ENCODE data around the gene PPP4R1. TPM values are rescaled to one million over a fixed set of nuclear protein-coding genes. Genes with fewer than 3 reads are reported as not detected.

PPP4R1 gene
- polyA plus RNA-seq, 1 of the 3 experiments (the other 2 are of a cell fraction), result 53.4 TPM

- peak overlapping the region; percentile 85 for H3K4me2 ChIP-seq
- H3K9me3 ChIP-seq, result no peaks in the 10 kb centered on the region
- peak overlapping the region; percentile 87 to 88 for H3K27ac ChIP-seq (ENCODE audit: low read depth in 2 of 2, low read length in 1 of 2)
- peaks cover 44% of the 10 kb centered on the region for H3F3A ChIP-seq (replicated peaks; ENCODE audit: insufficient read depth)
- H3K4me1 ChIP-seq (ENCODE audit: control insufficient read depth in 1 of 2, insufficient read depth in 2 of 2, low read depth in 1 of 2, low read length in 1 of 2), result peaks cover 15 to 22% of the 10 kb centered on the region in 2 experiments; a peak in 3 of 4 replicates
- no peaks in the 10 kb centered on the region for H3K27me3 ChIP-seq (ENCODE audit: insufficient read depth)
- H3K9ac ChIP-seq, result peak overlapping the region; percentile 88
- peaks cover 6 to 15% of the 10 kb centered on the region in 2 experiments for H3K36me3 ChIP-seq (replicated peaks in 1 of 2; ENCODE audit: control insufficient read depth in 1 of 2, insufficient read depth in 2 of 2, low read length in 1 of 2)
- no peaks in the 10 kb centered on the region for H3K9me2 ChIP-seq
- H4K20me1 ChIP-seq (ENCODE audit: insufficient read depth), result peaks cover 29% of the 10 kb centered on the region
- no peak overlapping the region for H2AFZ ChIP-seq (ENCODE audit: low read depth)
- POLR2A ChIA-PET, result no interaction called here
- peak overlapping the region; percentile 63 to 65 for H3K4me3 ChIP-seq (ENCODE audit: low read depth in 2 of 2, low read length in 1 of 2)
- 68% methylated on average over 13 of the region's 13 CpGs for WGBS (ENCODE audit: low lambda C conversion rate)
- CTCF ChIA-PET, result interaction anchor here (1.2 to 1.9 kb wide), 2 partner anchors 9 to 156 kb away, joined by 4 to 12 read pairs; no protein-coding TSS in a partner anchor
- TF ChIP-seq MEF2A (IDR thresholded peaks at IDR 0.05; ENCODE audit: borderline replicate concordance, low read depth), result no peak
- 0 out of 2 replicates have a peak, but pooled peaks have one; percentile 1 for TF ChIP-seq NFIC (IDR thresholded peaks at IDR 0.05; ENCODE audit: borderline replicate concordance)
- DNase-seq, result no peak
- H3K79me2 ChIP-seq (ENCODE audit: insufficient read depth), result peaks cover 48% of the 10 kb centered on the region
These were observed 980 bp upstream of the PPP4R1 start for GRCh38 chr18:9615280-9615797.

- Histone ChIP-seq H3K4me1 (ENCODE audit: control insufficient read depth in 1 of 2, insufficient read depth in 2 of 2, low read depth in 1 of 2, low read length in 1 of 2) (peaks cover 19 to 28% of the 10 kb centered on the region in 2 experiments; a peak in 3 of 4 replicates), H3F3A (replicated peaks; ENCODE audit: insufficient read depth) (peaks cover 33% of the 10 kb centered on the region), H3K4me3 (ENCODE audit: low read depth in 2 of 2, low read length in 1 of 2) (peak overlapping the region; percentile 63 to 86), H3K9ac (peak overlapping the region; percentile 97), H3K9me2 (no peaks in the 10 kb centered on the region), H2AFZ (ENCODE audit: low read depth) (no peak overlapping the region), H4K20me1 (ENCODE audit: insufficient read depth) (peaks cover 45% of the 10 kb centered on the region), H3K27ac (ENCODE audit: low read depth in 2 of 2, low read length in 1 of 2) (peak overlapping the region; percentile 88 to 93), H3K9me3 (no peaks in the 10 kb centered on the region), H3K36me3 (replicated peaks in 1 of 2; ENCODE audit: control insufficient read depth in 1 of 2, insufficient read depth in 2 of 2, low read length in 1 of 2) (peaks cover 9 to 22% of the 10 kb centered on the region in 2 experiments), H3K27me3 (ENCODE audit: insufficient read depth) (no peaks in the 10 kb centered on the region), H3K79me2 (ENCODE audit: insufficient read depth) (peaks cover 63% of the 10 kb centered on the region), H3K4me2 (peak overlapping the region; percentile 83)
- ChIA-PET CTCF (interaction anchor here (1.3 kb wide), 1 partner anchor 300 kb away, joined by 3 read pairs; the partner anchor contains the start of gene VAPA), POLR2A (no interaction called here)
- peak; percentile 80 for DNase-seq
- WGBS (ENCODE audit: low lambda C conversion rate), result 0% methylated on average over 26 of the region's 78 CpGs
- TF ChIP-seq ZBTB33 (IDR thresholded peaks at IDR 0.05; ENCODE audit: borderline replicate concordance, low read depth) (0 out of 2 replicates have a peak, but pooled peaks have one; percentile 11), JUND (IDR thresholded peaks at IDR 0.05) (no peak), TAF1 (IDR thresholded peaks at IDR 0.05; ENCODE audit: borderline replicate concordance, low read depth, low read length) (peak; percentile 38; the same call in 1 of the 2 replicates), RXRA (IDR thresholded peaks at IDR 0.05; ENCODE audit: borderline replicate concordance, low read depth) (no peak), SIN3A (IDR thresholded peaks at IDR 0.05; ENCODE audit: borderline replicate concordance, low read depth, low read length) (peak; percentile 65; the same call in 1 of the 2 replicates), SMC3 (IDR thresholded peaks at IDR 0.05; ENCODE audit: low read depth, low read length) (peak; percentile 4; the same call in 1 of the 2 replicates), NFIC (IDR thresholded peaks at IDR 0.05; ENCODE audit: borderline replicate concordance) (no peak), REST (IDR thresholded peaks at IDR 0.05; ENCODE audit: low read depth, low read length) (no peak), MAX (IDR thresholded peaks at IDR 0.05; ENCODE audit: low read depth) (peak; percentile 39), CTCF (IDR thresholded peaks at IDR 0.05) (peak; percentile 13; the same call in 1 of the 2 replicates), PBX3 (IDR thresholded peaks at IDR 0.05) (no peak), IRF3 (IDR thresholded peaks at IDR 0.05; ENCODE audit: low read depth, low read length) (no peak)
These were observed 584 bp downstream of the PPP4R1 start for GRCh38 chr18:9613550-9614400.
